K562 (cell line): Measurements from ENCODE around the gene VGLL4. TPM values are rescaled to one million over a fixed set of nuclear protein-coding genes. Genes with fewer than 3 reads are reported as not detected.

ENCODE experiments used
- ATAC-seq: fragments of 200-7000 bp; cut with Tn5 transposase; 3 replicates; pipeline ENCODE4 v1.9.1; 2020; ENCODE audit warnings: moderate library complexity
- BruUV-seq: library from RNA; stranded (reverse); fragments of 400-500 nt; replicated peaks from 2 replicates; lab custom pipeline; 2021; lab: Mats Ljungman, UMichigan
- CTCF ChIA-PET: fragments of 300-600 bp; formaldehyde crosslinking; extraction: SDS; loops from one replicate; lab custom pipeline; 2021; ENCODE audit warnings: low intra/inter-chr PET ratio; lab: Yijun Ruan, JAX
- POLR2A ChIA-PET: fragments of 300-600, 350-650 bp; sonication (Branson Sonifier 250); formaldehyde crosslinking; extraction: SDS; loops from one replicate; lab custom pipeline; 2021; ENCODE audit warnings: antibody characterized with exemption, inconsistent platforms; lab: Yijun Ruan, JAX
- DNase-seq, 4 experiments: peaks; one replicate each; pipeline versions ENCODE4 v3.0.0 to v3.0.0-alpha.2; 2011 to 2018; ENCODE audit warnings: low spot score in 3 of 4, mixed read lengths in 3 of 4; ENCODE audit errors: extremely low read depth in 1 of 4
- FAIRE-seq: peaks from 2 replicates; lab custom pipeline; 2011; peaks lifted over from hg19 to GRCh38; lab: Jason Lieb, UNC
- H2AFZ ChIP-seq: 2 replicates; pipeline ENCODE4 v1.6.0; 2011; ENCODE audit warnings: low read depth, low read length, control low read depth, inconsistent platforms
- H3K27ac ChIP-seq: fragments of 200-600 bp; 3 replicates; pipeline ENCODE4 v1.8.0; 2011; ENCODE audit warnings: low read depth, mild to moderate bottlenecking, control low read depth, inconsistent platforms, low read length, moderate library complexity, mixed read lengths; ENCODE audit errors: extremely low read depth
- H3K27me3 ChIP-seq, 2 experiments: fragments of 300-600 bp in 1 of 2; 2 replicates in 1 of 2; 3 replicates in 1 of 2; pipeline versions ENCODE4 v1.6.0 to v1.8.0; 2011; ENCODE audit warnings: inconsistent platforms in 2 of 2, low read length in 2 of 2, mild to moderate bottlenecking in 1 of 2, mixed read lengths in 1 of 2, moderate library complexity in 1 of 2; ENCODE audit not compliant: control insufficient read depth in 2 of 2, insufficient read depth in 2 of 2
- H3K36me3 ChIP-seq: fragments of 300-600 bp; 3 replicates; pipeline ENCODE4 v1.8.0; 2011; ENCODE audit warnings: mild to moderate bottlenecking, low read length, inconsistent platforms; ENCODE audit not compliant: control insufficient read depth, insufficient read depth
- H3K4me1 ChIP-seq, 2 experiments: fragments of 200-600 bp in 1 of 2; replicated peaks in 1 of 2; 2 replicates in 1 of 2; 3 replicates in 1 of 2; pipeline versions ENCODE4 v1.5.1 to v1.8.0; 2011; ENCODE audit warnings: inconsistent platforms in 2 of 2, low read length in 2 of 2, mild to moderate bottlenecking in 1 of 2, mixed read lengths in 1 of 2, moderate library complexity in 1 of 2; ENCODE audit not compliant: control insufficient read depth in 2 of 2, insufficient read depth in 2 of 2
- H3K4me2 ChIP-seq: 2 replicates; pipeline ENCODE4 v1.6.1; 2011; ENCODE audit warnings: low read length, control low read depth, inconsistent platforms, mixed read lengths; ENCODE audit not compliant: insufficient read depth
- H3K4me3 ChIP-seq: fragments of 200-600 bp; sonication (generic), shearing (Covaris generic); 2 replicates; pipeline ENCODE4 v1.5.1; 2016; ENCODE audit warnings: control low read depth, inconsistent platforms
- H3K79me2 ChIP-seq: fragments of 200-600 bp; 3 replicates; pipeline ENCODE4 v1.8.0; 2011; ENCODE audit warnings: low read length, inconsistent platforms; ENCODE audit not compliant: control insufficient read depth, insufficient read depth
- H3K9ac ChIP-seq, 2 experiments: 2 replicates each; pipeline versions ENCODE4 v1.6.0 to v1.6.1; 2011; ENCODE audit warnings: low read depth in 2 of 2, low read length in 2 of 2, control low read depth in 1 of 2, inconsistent platforms in 1 of 2, mild to moderate bottlenecking in 1 of 2, mixed read lengths in 1 of 2; ENCODE audit not compliant: insufficient read depth in 1 of 2
- H3K9me1 ChIP-seq: one replicate; pipeline ENCODE4 v1.6.0; 2011; ENCODE audit warnings: inconsistent platforms, mild to moderate bottlenecking, low read length, moderate library complexity; ENCODE audit not compliant: control insufficient read depth, insufficient read depth
- H3K9me3 ChIP-seq: replicated peaks from 2 replicates; pipeline ENCODE4 v1.5.1; 2011; ENCODE audit warnings: low read depth, low read length, inconsistent platforms; ENCODE audit not compliant: control insufficient read depth, insufficient read depth
- H4K20me1 ChIP-seq: replicated peaks from 2 replicates; pipeline ENCODE4 v1.6.1; 2011; ENCODE audit warnings: low read length, inconsistent platforms, mixed read lengths; ENCODE audit not compliant: control insufficient read depth, insufficient read depth
- CLOCK ChIP-seq: fragments of 250-450 bp; sonication (Bioruptor Pico); IDR thresholded peaks from 2 replicates; pipeline ENCODE4 v1.4.0; 2020; ENCODE audit warnings: mild to moderate bottlenecking, moderate library complexity, borderline replicate concordance
- SMARCB1 ChIP-seq: IDR thresholded peaks from 2 replicates; pipeline ENCODE4 v1.6.1; 2011; ENCODE audit warnings: improper control_type of control experiment, low read depth; ENCODE audit not compliant: insufficient read length
- SPI1 ChIP-seq: IDR thresholded peaks from 2 replicates; pipeline ENCODE4 v1.6.1; 2011; ENCODE audit warnings: low read depth, low read length, control low read depth, borderline replicate concordance
- SRSF7 ChIP-seq: fragments of 200-400 bp; formaldehyde crosslinking; optimal IDR thresholded peaks from 2 replicates; pipeline ENCODE3; 2017; ENCODE audit warnings: mild to moderate bottlenecking, low read depth, low read length
- TBL1XR1 ChIP-seq, 2 experiments: IDR thresholded peaks; 2 replicates each; pipeline ENCODE4 v1.6.1; 2012; ENCODE audit warnings: improper control_type of control experiment in 2 of 2, low read length in 2 of 2, mild to moderate bottlenecking in 1 of 2
- TFAP4 ChIP-seq: sonication (generic); formaldehyde crosslinking; IDR thresholded peaks from 2 replicates; pipeline ENCODE4 v1.8.0; 2022; ENCODE audit warnings: missing genetic modification reagents, mild to moderate bottlenecking, moderate library complexity, borderline replicate concordance
- WGBS: fragments of 100-300 bp; shearing (Covaris generic); methylation state at CpG from one replicate; pipeline ENCODE4 v1.1.6; 2016; ENCODE audit warnings: low coverage, mixed read lengths; ENCODE audit not compliant: insufficient coverage; ENCODE audit errors: missing lambda C conversion rate; 5-methylcytosine and 5-hydroxymethylcytosine counted together
- in situ Hi-C: fragments of 300-500 bp; cut with MboI; formaldehyde crosslinking; loops from 4 replicates; pipeline ENCODE4 v1.15.0; 2018; ENCODE audit warnings: inconsistent platforms, mixed read lengths
- intact Hi-C: fragments of 100-400 bp; cut with micrococcal nuclease; formaldehyde crosslinking; loops from 2 replicates; pipeline ENCODE4 v1.14.2; 2022
- polyA plus RNA-seq, 8 experiments: library from polyadenylated mRNA; depleted of rRNA in 4 of 8; stranded (reverse) in 5 of 8; unstranded in 3 of 8; fragments of >200 nt; fragmentation: Nextera tagmentation in 2 of 8; fragmentation: Illumina TruSeq in 1 of 8; extraction: Ambion mirVana in 2 of 8; extraction: Trizol in 1 of 8; gene quantifications; 2 replicates each; pipeline versions ENCODE4 v1.2.1 to v1.2.3, GENCODE V29; 2011 to 2014; ENCODE audit warnings: inconsistent platforms in 1 of 8, missing spikeins in 1 of 8
- total RNA-seq, 7 experiments: library from RNA; depleted of rRNA in 6 of 7; stranded (reverse); fragments of >200 nt in 6 of 7; fragmentation: Illumina TruSeq in 2 of 7; extraction: Trizol in 2 of 7; gene quantifications; 2 replicates each; pipeline versions ENCODE4 v1.2.1 to v1.2.3, GENCODE V29; 2011 to 2021; ENCODE audit warnings: low replicate concordance in 1 of 7

Gene VGLL4
- total and polyA plus RNA-seq, 9 of the 15 experiments (the other 6 are each of a cell fraction or from before 2014, with no cell fraction given): 0.27 to 10.9 (median 8.6) TPM

- no peaks in the 10 kb centered on the region for H3K9me3 ChIP-seq
- no peak overlapping the region for H2AFZ ChIP-seq
- CTCF ChIA-PET: no interaction called here
- FAIRE-seq (no peak), ATAC-seq (no peak), DNase-seq (no peak)
- H4K20me1 ChIP-seq: no peaks in the 10 kb centered on the region
- H3K9me1 ChIP-seq: no peaks in the 10 kb centered on the region
- no peak overlapping the region for H3K4me3 ChIP-seq
- H3K27ac ChIP-seq: no peak overlapping the region
- POLR2A ChIA-PET: interaction anchor here (1.0 kb wide), 1 partner anchor 20 kb away, joined by 6 read pairs; no protein-coding TSS in a partner anchor
- TF ChIP-seq SMARCB1: no peak
- no peak for TF ChIP-seq SRSF7
- no peaks in the 10 kb centered on the region for H3K79me2 ChIP-seq
- intact Hi-C loops: no loop called here
- H3K36me3 ChIP-seq: no peaks in the 10 kb centered on the region
- no peaks in the 10 kb centered on the region for H3K27me3 ChIP-seq
- in situ Hi-C loops: no loop called here
- no TSS peak for BruUV-seq
- peaks cover 10 to 21% of the 10 kb centered on the region in 2 experiments for H3K4me1 ChIP-seq
- H3K9ac ChIP-seq: no peak overlapping the region
- H3K4me2 ChIP-seq: no peak overlapping the region
- 84% methylated on average over 5 of the region's 5 CpGs for WGBS
These were observed 133.4 kb downstream of the VGLL4 start for GRCh38 chr3:11510356-11510755.

GRCh38 chr3:11510001-11510340 is 133.7 kb downstream of the VGLL4 start:
- in situ Hi-C loops: no loop called here

More at GRCh38 chr3:11510001-11510340, 133.7 kb downstream of the VGLL4 start:
- TF ChIP-seq CLOCK (CRISPR knock-in tag) (no peak), TBL1XR1 (IDR thresholded peaks at IDR 0.05; ENCODE audit: low read length in 2 of 2) (peak in 1 of 2 experiments; percentile 17; a peak in 1 of 4 replicates), TFAP4 (peak; percentile 72), SPI1 (peak; percentile 41; the same call in 1 of the 2 replicates)
- TF ChIP-seq, all 486 proteins: peak for 3
- CTCF ChIA-PET: no interaction called here
- WGBS: 49% methylated on average over 5 of the region's 5 CpGs
- no peaks in the 10 kb centered on the region for H3K9me1 ChIP-seq
- H3K4me2 ChIP-seq: no peak overlapping the region
- H3K27ac ChIP-seq: peak overlapping the region; percentile 1; the same call in 1 of the 3 replicates
- H3K79me2 ChIP-seq: no peaks in the 10 kb centered on the region
- no peaks in the 10 kb centered on the region for H4K20me1 ChIP-seq
- intact Hi-C loops: no loop called here
- POLR2A ChIA-PET: interaction anchor here (1.0 kb wide), 1 partner anchor 20 kb away, joined by 6 read pairs; no protein-coding TSS in a partner anchor
- no peaks in the 10 kb centered on the region for H3K27me3 ChIP-seq
- no peak overlapping the region for H2AFZ ChIP-seq
- peaks cover 10 to 21% of the 10 kb centered on the region in 2 experiments for H3K4me1 ChIP-seq
- BruUV-seq: no TSS peak
- ATAC-seq (peak; percentile 10; the same call in 1 of the 3 replicates), FAIRE-seq (no peak), DNase-seq (peak in 1 of 4 experiments; percentile 28)
- H3K36me3 ChIP-seq: no peaks in the 10 kb centered on the region
- no peak overlapping the region for H3K9ac ChIP-seq
- H3K4me3 ChIP-seq: no peak overlapping the region
- H3K9me3 ChIP-seq: no peaks in the 10 kb centered on the region
